Cerebellar cortex (tissue), 1 donor: Measurements from ENCODE around the gene PTPRG.

Experiments used
- DNase-seq: peaks from one replicate; pipeline ENCODE4 v3.0.0-alpha.2; 2015; ENCODE audit warnings: low spot score

Gene PTPRG

DNA sequence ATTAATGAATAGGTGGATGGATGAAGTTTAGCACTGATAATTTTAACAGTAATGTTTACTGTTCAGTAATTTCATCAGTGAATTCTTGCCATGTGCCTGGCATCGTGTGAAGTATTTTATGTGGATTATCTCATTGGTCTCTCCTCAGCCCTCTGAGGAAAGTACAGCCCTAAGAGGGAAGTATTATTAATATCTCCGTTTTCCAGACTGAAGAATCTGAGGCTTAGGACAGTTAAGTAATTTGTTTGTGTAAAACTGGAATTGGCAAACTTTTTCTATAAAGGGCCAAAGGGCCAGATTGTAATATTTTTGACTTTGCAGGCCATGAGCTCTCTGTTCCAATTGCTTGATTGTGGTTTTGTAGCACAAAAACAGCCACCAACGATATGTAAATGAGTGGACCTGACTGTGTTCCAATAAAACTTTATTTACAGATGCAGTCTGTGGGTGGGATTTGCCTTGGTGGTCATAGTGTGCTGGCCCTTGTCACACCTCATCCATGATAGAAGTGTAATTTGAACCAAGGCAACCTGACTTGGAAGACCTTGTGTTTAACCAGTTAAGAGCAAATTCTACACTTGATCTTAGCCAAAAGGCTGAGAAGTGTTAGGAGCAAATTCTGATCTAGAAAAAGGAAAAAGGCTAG is 556.7 kb downstream of the PTPRG start:
- DNase-seq, result no peak

DNA sequence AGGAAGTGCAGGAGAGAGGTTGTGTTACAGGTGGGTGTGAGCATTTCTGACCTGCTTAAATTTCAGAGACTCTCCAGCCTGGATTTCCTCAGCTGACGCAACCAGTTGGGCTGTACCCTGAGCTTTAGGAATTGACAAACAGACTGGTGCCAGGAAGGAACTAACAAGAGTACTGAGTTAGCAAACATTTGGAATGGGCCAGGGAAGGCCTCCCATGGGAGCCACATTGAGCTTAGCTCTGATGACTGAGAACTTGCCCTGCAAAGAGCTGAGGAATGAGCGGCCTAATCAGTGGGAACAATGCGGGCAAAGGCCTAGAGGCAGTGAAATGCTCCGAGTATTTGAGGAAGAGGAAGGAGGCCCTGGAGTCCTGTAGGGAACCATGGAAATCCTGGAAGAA is 557.8 kb downstream of the PTPRG start:
- DNase-seq, result no peak

DNA sequence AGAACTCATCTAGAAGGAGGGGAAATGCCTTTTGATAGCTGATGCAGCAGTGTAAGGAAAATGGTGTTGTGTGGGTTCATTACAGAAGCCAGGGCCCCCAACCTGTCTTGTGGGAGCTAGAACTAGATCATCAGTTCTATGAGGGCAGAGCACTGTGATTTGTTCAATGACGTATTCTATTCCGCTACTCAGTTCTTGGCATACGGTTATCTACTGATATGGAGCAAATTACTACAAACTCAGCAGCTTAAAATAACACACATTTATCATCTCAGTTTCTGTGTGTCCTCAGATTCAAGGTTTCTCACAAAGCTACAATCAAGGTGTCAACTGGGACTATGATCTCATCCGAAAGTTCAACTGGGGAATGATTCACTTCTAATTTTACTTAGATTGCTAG is 561.4 kb downstream of the PTPRG start:
- DNase-seq, result no peak

DNA sequence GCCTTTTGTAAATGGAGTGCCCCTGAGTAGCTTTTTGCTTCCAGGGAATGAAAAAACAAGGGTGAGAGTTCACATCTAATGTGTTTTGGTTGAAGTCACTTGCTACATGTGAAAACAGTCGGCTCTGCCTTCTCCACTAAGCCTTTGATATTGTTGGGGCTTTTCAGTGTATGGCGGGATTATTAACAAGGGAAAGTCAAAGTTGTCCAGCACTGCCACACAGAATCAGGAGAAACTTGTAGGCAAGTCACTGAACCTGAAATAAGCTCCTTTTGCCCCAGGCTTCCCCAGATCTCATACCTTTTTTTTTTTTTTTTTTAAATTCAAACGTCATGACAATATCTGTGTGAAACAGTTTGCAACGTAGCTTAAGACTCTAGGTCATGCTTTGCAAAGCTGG is 564.0 kb downstream of the PTPRG start:
- DNase-seq, result no peak

DNA sequence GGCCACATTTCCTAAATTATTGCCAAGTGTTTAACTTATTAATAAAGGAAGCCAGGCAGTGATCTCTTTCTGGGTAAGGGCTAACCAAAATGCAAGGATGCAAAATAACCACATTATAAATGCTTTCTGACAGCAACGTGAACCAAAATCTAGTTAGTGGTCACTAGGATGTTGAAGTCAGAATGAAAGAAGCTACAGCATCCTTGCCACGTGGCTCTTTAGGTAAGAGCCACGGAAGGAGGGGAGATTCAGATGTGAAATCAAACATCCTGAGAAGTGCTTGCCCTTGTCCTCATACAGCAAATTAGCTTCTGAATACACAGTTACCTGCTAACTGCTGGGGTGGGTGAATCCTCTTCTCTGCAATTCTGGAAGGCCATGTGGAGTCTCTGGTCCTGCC is 565.7 kb downstream of the PTPRG start:
- no peak for DNase-seq

DNA sequence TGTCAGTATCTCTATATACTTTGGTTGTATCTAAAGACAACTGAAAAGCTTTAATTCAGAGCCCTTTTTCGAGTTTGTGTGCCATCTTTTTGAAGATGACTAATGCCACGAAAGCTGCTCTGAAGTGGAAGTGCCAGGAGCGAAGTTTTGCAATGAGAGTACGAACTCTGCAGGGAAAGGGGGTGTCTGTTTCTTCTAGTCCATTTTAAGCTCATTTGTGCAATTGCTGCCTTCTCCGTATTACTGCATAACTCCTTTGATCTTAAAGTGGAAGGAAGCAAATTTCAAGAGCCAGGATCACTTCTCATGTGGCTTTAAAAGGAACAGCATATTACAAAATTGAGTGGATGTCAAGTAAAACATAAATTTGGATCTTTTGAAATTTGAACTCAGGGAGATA is 566.7 kb downstream of the PTPRG start:
- no peak for DNase-seq

DNA sequence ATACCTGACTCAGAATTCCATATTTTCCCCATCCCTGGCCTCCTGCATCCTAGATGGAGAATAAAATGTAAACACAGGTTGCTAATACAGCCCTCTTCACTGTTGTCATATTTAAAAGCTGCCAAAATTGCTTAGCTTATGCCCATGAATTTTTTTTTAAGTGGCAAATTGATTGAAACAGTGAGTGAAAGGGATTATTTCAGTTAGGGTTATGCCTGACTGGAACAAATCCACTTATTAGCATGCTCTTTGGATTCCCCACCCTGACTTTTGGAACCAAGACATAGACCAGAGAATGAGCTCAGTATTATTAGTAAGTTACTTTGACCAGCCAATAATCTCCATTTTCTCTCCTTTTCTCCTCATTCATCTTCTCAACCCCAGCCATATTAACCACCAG is 567.3 kb downstream of the PTPRG start:
- no peak for DNase-seq

DNA sequence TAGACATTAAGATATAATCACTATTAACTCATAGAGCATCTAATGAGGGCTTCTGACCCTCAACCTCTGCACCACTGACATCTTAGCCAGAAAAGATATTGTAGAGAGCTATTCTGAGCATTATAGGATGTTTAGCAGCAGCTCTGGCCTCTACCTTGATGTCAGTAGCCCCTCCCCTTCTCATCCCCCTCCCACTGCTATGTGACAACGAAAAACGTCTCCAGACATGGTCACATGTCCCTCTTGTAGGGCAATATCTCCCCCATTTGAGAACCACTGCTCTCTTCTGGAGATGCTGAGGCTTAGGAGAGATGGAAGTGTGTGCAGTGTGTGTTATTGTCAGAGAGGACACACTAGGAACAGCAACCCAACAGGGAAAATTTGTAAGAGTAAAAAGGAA is 569.7 kb downstream of the PTPRG start:
- no peak for DNase-seq

DNA sequence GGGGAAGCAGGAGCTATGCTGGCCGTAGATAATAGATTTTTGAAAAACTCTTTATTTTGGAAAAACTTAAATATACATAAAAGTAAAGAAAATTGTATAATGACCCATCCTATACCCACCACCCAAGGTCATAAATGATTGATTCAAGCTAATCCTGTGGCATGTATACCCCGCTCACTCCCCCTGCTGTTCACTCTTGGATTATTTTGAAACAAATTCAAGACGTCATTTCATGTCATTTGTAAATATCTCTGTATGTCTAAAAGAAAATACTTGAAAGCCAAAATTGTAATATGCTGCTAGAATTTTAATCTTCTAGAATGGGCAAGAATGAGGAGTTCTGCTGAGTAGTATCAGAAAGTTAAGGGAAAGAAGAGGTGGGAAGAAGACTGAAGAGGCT is 570.2 kb downstream of the PTPRG start:
- no peak for DNase-seq

DNA sequence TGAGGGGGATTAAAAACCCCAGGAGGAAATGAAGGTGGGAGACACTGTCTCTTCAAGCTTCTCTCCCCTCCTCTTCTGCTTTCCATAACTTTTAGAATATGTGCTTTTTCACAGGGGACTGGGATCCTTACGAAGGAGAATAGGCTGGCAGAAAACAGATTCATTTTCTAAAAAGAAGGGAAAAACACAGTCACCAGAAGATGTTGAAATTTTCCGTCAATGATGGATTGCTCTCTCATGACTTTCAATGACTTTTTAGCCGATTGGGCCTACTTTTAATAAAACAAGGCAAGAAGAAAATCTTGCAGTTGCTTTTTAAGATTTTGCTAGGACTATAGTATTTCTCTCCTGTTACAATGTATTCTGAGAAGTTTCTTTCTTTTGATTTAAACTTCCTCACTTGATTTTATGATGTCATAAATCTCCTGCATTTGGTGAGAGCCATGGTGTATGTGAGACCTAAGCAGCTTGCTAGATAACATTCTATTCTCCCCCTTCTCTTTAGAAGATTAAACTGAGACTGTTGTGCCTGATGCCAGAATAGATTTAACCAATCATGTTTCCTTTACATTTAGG is 570.7 kb downstream of the PTPRG start:
- no peak for DNase-seq

DNA sequence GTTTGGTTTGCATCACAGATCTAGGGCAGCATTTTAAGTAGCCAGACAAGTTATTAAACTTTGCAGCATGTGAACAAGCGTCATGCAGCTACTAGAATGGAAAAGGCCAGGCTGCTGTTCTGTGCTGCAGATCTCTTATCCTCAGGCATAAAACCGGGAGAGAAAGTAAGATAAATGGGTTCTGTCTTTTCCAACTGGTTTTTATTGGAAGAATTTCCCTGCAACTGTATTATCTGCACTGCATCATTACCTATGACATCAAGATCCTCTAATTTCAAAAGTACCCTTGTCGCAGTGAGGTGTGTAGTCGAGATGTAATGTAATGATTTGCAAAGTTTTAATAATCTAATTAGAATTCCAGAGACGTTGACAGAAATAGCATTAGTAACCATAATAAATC is 571.6 kb downstream of the PTPRG start:
- no peak for DNase-seq

DNA sequence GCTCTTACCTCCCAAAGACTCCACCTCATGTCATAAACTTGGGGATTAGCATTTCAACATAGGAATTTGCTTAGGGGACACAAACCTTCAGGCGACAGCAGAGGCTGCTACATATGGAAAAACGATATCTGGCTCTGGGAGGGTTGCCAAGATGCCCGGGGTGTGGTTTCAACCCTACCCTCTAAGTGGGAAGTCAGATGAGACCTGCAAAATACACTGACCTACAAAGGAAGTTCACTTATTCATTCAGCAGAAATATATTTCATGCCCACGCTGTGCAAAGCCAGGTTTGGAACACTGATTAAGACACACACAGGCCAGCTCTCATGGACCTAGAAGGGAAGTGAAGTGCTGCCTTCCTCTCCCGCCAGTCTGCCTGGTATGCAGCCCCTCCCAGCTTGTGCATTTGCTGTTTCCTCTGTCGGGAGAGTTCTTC is 572.7 kb downstream of the PTPRG start:
- no peak for DNase-seq

DNA sequence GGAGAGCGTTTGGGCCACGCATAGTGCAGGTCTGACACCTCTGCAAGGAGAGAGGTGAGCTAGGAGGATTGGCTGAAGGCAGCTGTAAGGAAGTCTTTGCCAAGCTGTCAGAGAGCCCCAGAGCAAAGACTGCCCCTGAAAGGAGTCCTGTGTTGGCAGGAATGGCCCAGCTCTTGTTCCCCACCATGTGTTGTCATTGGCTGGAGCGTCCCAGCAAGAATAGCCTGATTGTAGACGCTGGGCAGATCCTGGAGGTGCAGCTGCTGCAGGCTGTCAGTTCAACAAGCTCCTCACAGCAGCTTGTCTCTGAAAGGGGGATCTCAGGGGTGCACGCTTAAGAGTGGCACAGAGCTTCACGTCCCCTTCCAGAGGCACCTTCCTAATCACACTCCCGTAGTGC is 574.4 kb downstream of the PTPRG start:
- no peak for DNase-seq

DNA sequence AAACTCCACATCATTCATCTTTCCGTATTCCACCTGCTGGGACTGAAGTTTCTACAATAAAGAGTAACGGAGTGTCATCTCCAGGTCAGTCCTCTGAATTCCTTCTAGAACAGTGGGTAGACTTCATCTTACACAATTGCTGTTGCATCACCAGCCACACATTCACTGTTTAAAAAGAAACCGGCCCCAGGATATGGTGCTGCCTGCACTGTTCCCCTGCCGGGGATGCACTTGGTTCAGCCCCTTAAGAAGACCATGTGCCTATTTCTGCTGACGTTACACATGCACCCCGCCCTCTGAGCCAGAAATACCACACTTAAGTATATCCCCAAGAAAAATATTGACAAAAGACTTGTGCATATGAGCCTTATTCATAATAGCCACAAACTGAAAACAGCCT is 578.6 kb downstream of the PTPRG start:
- DNase-seq, result no peak

DNA sequence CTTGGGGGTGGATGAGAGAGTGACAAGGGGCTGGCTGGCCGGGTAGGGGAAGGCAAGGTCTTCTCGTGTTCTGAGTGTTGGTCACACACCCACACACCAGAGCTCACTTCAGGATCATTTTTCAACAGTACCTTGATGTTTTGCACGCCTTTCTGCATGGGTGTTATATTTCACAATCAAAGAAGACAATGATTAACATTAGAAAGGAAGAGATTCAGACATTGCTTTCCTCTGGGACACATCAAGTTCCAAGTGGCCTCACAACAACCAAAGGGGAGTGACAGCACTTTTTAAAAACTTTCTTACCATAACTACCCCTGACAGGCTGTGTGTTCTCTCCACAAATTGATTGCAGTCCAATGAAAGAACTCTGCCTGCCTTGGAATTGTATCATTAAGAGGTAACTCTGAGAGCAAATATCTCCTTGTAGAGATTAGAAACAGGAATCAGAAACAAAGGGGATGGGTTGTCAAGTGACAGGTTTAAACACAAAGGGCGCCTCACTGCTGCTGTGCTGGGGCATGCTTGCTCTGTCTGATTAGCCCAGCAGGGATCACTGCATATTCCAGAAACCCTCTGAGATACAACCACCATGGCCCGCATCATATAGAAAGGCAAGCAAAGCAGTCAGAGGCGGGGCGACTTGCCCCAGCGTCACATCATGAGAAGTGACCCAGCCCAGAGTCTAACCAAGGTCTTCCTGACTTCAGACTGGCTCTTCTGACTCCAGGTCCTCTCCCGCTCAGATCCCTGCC is 581.1 kb downstream of the PTPRG start:
- DNase-seq, result no peak

DNA sequence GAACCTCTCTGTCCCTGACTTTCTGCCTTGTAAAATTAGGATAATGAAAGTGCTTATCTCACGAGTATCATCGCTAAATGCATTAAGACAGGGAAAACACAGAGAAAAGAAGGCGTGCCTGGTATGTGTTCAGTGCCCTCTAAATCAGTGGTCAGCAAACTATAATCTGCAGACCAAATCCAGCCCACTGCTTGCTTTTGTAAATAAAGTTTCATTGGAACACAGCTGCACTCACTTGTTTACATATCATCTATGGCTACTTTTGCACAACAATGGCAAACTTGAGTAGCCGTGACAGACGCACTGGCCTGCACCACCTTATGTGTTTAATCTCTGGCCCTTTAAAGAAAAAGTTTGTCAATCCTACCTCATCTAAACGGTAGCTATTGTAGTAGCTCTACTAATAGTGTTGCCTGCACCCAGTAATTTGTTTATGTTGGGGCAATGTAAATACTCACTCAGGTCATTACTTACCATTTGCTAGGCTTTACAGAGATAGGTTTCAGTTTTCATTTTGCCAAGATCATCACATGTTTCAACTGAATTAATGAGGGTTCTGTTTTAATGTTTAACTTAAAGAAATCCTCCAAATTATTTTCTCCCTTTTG is 582.6 kb downstream of the PTPRG start:
- no peak for DNase-seq

DNA sequence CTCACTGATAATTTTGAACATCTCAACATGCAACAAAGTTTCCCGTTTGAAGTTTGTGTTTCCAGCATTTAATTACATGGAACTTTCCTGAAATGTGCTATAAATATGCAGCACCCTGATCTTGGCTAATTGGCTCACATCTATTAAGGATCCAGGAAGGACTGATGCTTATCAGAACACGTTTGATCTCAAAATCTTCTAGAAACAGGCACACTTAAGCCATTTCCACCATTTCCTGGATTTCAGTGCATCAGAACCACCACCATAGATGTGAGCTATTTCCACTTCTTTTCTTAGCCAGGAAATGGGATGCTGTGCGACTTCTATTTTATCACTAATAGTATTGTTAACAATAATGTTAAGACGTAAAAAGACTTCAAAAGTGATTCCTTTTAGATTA is 583.1 kb downstream of the PTPRG start:
- DNase-seq, result no peak

DNA sequence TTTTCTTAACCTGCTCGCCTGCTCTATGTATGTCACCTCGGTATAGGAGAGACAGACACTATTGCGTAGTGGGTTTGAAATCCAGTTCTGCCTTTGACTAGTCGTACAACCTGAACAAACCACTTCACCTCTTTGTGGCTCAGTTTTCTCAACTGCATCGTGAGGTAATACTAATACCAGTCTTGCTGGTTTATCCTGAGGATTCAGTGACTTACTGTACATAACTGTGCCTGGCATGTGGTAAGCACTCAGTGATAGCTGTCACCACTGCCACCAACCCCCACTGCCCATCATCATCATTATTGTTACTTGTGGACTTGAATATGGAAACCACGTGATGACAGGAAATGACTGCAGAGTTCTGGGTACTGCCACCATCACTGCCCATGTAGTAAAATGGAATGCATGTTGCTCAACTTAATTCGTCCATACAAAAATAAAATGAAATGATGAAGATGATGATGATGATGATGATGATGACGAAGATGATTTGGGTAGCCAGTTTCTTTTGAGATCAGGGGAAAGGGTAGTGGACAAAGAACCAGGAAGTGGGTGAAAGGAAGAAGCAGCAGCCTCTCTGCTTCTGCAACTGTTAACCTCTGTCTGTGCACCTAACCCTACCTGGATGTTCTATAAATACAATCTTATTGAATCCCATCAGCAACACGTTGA is 583.9 kb downstream of the PTPRG start:
- no peak for DNase-seq

DNA sequence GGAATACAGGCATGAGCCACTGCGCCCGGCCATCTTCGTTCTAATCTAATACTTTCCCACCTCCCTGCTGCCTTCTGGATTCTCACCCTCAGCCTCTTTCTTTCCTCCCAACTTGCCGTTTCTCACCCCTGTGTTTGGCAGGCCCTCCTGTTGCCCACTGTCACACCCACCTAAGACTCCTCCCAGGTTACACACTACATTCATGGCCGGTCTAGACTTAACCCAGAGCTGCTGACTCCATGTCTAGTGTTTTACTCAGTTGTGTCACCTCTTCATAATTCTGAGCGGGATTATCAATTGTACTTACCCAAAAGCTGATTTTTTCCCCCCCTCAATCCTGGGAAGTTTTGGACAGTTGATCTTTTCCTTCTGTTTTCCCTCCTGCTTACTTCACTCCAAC is 588.2 kb downstream of the PTPRG start:
- DNase-seq, result no peak

DNA sequence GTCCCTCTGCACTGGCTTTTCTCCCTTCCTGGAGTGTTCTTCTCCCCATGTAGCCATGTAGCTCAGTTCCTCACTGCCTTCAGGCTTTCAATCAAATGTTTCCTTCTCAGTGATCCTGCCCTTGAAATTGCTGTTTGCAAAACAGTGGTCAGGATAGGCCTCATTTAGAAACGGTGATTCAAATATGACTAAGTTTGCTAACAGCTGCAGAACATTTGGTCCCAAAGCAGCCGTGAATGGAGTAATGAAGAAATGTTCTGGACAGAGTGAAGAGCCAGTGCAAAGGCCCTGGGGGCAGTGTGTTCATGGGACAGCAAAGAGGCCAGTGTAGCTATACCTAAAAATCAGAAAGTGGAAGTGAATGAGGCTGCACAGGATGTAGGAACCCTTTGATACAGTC is 588.6 kb downstream of the PTPRG start:
- no peak for DNase-seq

DNA sequence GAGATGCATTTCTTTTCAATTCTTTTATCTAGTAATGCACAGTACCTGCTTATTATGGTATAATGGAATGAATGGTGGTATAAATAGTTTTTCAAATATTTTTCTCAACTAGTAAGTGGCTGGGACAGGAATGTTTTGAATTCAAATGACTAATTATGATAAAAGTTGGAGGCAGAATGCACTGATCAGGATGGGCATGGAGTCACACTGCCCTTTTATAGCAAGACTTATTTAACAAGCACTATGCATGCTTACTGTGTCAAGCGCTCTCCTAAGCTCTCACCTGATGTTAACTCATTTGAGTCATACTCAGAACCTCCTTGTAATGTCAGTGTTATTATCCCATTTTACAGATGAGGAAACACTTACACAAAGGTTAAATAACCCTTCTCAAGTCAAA is 590.2 kb downstream of the PTPRG start:
- no peak for DNase-seq

DNA sequence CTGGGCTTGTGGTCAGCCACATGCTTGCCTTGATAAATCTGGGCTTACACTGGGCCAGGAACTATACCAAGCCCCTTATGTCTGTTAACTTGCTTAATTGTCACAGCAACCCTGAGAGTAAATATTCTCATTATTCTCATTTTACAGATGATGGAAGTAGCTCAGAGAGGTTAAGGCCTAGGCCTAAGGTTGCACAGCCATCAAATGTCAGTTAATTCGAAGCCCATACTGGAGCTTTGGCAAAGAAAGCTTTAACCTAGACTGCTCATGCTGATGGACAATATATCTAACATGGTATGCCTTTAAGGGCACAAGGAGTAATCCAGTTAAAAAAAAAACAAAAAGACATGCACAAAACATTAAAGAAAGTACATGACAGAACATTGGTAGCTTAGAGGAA is 591.9 kb downstream of the PTPRG start:
- DNase-seq, result no peak
